ENCODE data around the gene GPN2. TPM values are rescaled to one million over a fixed set of nuclear protein-coding genes. Genes with fewer than 3 reads are reported as not detected.

Gene GPN2
- total RNA-seq, 1 donor from 2014 or later = 33.4 TPM

GRCh38 chr1:26864610-26865480 is 25.2 kb downstream of the GPN2 start:
- Mint-ChIP-seq H3K4me3 (peak overlapping the region; percentile 85), H3K4me1 (peaks cover 23% of the 10 kb centered on the region), H3K27me3 (ENCODE audit: low read depth) (no peaks in the 10 kb centered on the region), H3K9me3 (no peaks in the 10 kb centered on the region), H3K36me3 (no peaks in the 10 kb centered on the region), H3K27ac (peak overlapping the region; percentile 97)
- TF ChIP-seq CTCF (IDR thresholded peaks at IDR 0.05; ENCODE audit: unreplicated experiment) = no peak
- peak; percentile 91 to 97 for DNase-seq (ENCODE audit: low spot score in 2 of 2, unreplicated experiment in 2 of 2)

- H3K4me1 Mint-ChIP-seq = peaks cover 23% of the 10 kb centered on the region
- DNase-seq (ENCODE audit: low spot score in 2 of 2, unreplicated experiment in 2 of 2) = no peak
- H3K27ac Mint-ChIP-seq = no peak overlapping the region
- no peaks in the 10 kb centered on the region for H3K27me3 Mint-ChIP-seq (ENCODE audit: low read depth)
- no peaks in the 10 kb centered on the region for H3K9me3 Mint-ChIP-seq
- H3K4me3 Mint-ChIP-seq = peak overlapping the region; percentile 85
- TF ChIP-seq CTCF (IDR thresholded peaks at IDR 0.05; ENCODE audit: unreplicated experiment) = no peak
- H3K36me3 Mint-ChIP-seq = no peaks in the 10 kb centered on the region
These were observed 26.4 kb downstream of the GPN2 start for GRCh38 chr1:26863685-26864077.

GRCh38 chr1:26862781-26863684 is 27.1 kb downstream of the GPN2 start, which contains the start of gene SFN:
Gene SFN, plus strand, starts transcription at chr1:26863149. Its CDS starts 64 bp downstream, at chr1:26863213.
- TF ChIP-seq CTCF (IDR thresholded peaks at IDR 0.05; ENCODE audit: unreplicated experiment) = peak; percentile 18
- Mint-ChIP-seq H3K27me3 (ENCODE audit: low read depth) (no peaks in the 10 kb centered on the region), H3K4me1 (peaks cover 23% of the 10 kb centered on the region), H3K27ac (peak within 1 kb of the TSS; percentile 48), H3K36me3 (no peaks in the 10 kb centered on the region), H3K9me3 (no peaks in the 10 kb centered on the region), H3K4me3 (peak within 1 kb of the TSS; percentile 85)
- DNase-seq (ENCODE audit: low spot score in 2 of 2, unreplicated experiment in 2 of 2) = peak in 1 of 2 experiments; percentile 53

GRCh38 chr1:26861889-26862378 is 28.1 kb downstream of the GPN2 start:
- H3K36me3 Mint-ChIP-seq = no peaks in the 10 kb centered on the region
- no peak for TF ChIP-seq CTCF (IDR thresholded peaks at IDR 0.05; ENCODE audit: unreplicated experiment)
- no peaks in the 10 kb centered on the region for H3K27me3 Mint-ChIP-seq (ENCODE audit: low read depth)
- no peak for DNase-seq (ENCODE audit: low spot score in 2 of 2, unreplicated experiment in 2 of 2)
- H3K4me1 Mint-ChIP-seq = peaks cover 21% of the 10 kb centered on the region
- no peak overlapping the region for H3K4me3 Mint-ChIP-seq
- no peaks in the 10 kb centered on the region for H3K9me3 Mint-ChIP-seq
- H3K27ac Mint-ChIP-seq = peak overlapping the region; percentile 48

GRCh38 chr1:26861286-26861701 is 28.8 kb downstream of the GPN2 start:
- no peak overlapping the region for H3K27ac Mint-ChIP-seq
- TF ChIP-seq CTCF (IDR thresholded peaks at IDR 0.05; ENCODE audit: unreplicated experiment) = no peak
- H3K36me3 Mint-ChIP-seq = no peaks in the 10 kb centered on the region
- DNase-seq (ENCODE audit: low spot score in 2 of 2, unreplicated experiment in 2 of 2) = no peak
- no peaks in the 10 kb centered on the region for H3K9me3 Mint-ChIP-seq
- H3K4me1 Mint-ChIP-seq = peaks cover 26% of the 10 kb centered on the region
- no peaks in the 10 kb centered on the region for H3K27me3 Mint-ChIP-seq (ENCODE audit: low read depth)
- no peak overlapping the region for H3K4me3 Mint-ChIP-seq
